HL-60 (cell line): Measurements from ENCODE around the gene ZNF664.

ENCODE experiments used
- DNase-seq, 2 experiments: peaks; one replicate each; pipeline ENCODE4 v3.0.0-alpha.2; 2010 to 2020; ENCODE audit warnings: low read depth in 1 of 2, low spot score in 1 of 2
- H3K27ac ChIP-seq: fragments of 250-450 bp; sonication (Bioruptor Pico); replicated peaks from 2 replicates; pipeline ENCODE4 v1.5.1; 2020; ENCODE audit warnings: mild to moderate bottlenecking, moderate library complexity
- H3K27me3 ChIP-seq: fragments of 250-450 bp; sonication (Bioruptor Pico); 2 replicates; pipeline ENCODE4 v1.5.1; 2021; ENCODE audit warnings: mild to moderate bottlenecking, moderate library complexity; ENCODE audit not compliant: insufficient read depth, poor library complexity, severe bottlenecking
- H3K4me3 ChIP-seq: replicated peaks from 2 replicates; pipeline ENCODE4 v1.5.1; 2011; ENCODE audit warnings: mild to moderate bottlenecking, control low read depth, low read length; ENCODE audit not compliant: insufficient read depth
- CTCF ChIP-seq: IDR thresholded peaks from one replicate; pipeline ENCODE4 v1.5.1; 2011; ENCODE audit warnings: low read length, control low read depth, inconsistent platforms; ENCODE audit not compliant: insufficient read depth
- GABPA ChIP-seq: IDR thresholded peaks from 2 replicates; pipeline ENCODE4 v1.6.1; 2012; ENCODE audit warnings: low read depth
- POLR2AphosphoS5 ChIP-seq: IDR thresholded peaks from 2 replicates; pipeline ENCODE4 v1.6.1; 2012; ENCODE audit warnings: low read depth
- REST ChIP-seq: IDR thresholded peaks from 2 replicates; pipeline ENCODE4 v1.6.1; 2012; ENCODE audit warnings: low read depth; ENCODE audit not compliant: insufficient replicate concordance
- SPI1 ChIP-seq: IDR thresholded peaks from 2 replicates; pipeline ENCODE4 v1.6.1; 2012; ENCODE audit warnings: low read depth, mild to moderate bottlenecking, borderline replicate concordance

ZNF664 gene

GRCh38 chr12:124002021-124002644, 29.1 kb downstream of the ZNF664 start:
- Histone ChIP-seq H3K27me3 (no peaks in the 10 kb centered on the region), H3K27ac (no peak overlapping the region), H3K4me3 (no peak overlapping the region)
- TF ChIP-seq REST (no peak), POLR2AphosphoS5 (no peak), GABPA (no peak), SPI1 (no peak)
- no peak for DNase-seq

- no peak for TF ChIP-seq CTCF
- TF ChIP-seq SPI1: no peak
- no peak for TF ChIP-seq REST
- no peak for TF ChIP-seq POLR2AphosphoS5
- TF ChIP-seq GABPA: no peak
- H3K27me3 ChIP-seq: no peaks in the 10 kb centered on the region
- no peak overlapping the region for H3K4me3 ChIP-seq
- no peak overlapping the region for H3K27ac ChIP-seq
- no peak for DNase-seq
Measured at GRCh38 chr12:124002654-124003053, 29.6 kb downstream of the ZNF664 start.

- TF ChIP-seq SPI1 (no peak), POLR2AphosphoS5 (no peak), REST (no peak), GABPA (no peak), CTCF (no peak)
- Histone ChIP-seq H3K27me3 (no peaks in the 10 kb centered on the region), H3K27ac (no peak overlapping the region), H3K4me3 (no peak overlapping the region)
- DNase-seq: no peak
Measured at GRCh38 chr12:124004233-124004875, 31.3 kb downstream of the ZNF664 start.
